ENCODE data around the gene RIMS3. TPM values are rescaled to one million over a fixed set of nuclear protein-coding genes. Genes with fewer than 3 reads are reported as not detected.

Gene RIMS3
- total RNA-seq, 1 experiment from 2014 or later: 5.7 TPM

DNA sequence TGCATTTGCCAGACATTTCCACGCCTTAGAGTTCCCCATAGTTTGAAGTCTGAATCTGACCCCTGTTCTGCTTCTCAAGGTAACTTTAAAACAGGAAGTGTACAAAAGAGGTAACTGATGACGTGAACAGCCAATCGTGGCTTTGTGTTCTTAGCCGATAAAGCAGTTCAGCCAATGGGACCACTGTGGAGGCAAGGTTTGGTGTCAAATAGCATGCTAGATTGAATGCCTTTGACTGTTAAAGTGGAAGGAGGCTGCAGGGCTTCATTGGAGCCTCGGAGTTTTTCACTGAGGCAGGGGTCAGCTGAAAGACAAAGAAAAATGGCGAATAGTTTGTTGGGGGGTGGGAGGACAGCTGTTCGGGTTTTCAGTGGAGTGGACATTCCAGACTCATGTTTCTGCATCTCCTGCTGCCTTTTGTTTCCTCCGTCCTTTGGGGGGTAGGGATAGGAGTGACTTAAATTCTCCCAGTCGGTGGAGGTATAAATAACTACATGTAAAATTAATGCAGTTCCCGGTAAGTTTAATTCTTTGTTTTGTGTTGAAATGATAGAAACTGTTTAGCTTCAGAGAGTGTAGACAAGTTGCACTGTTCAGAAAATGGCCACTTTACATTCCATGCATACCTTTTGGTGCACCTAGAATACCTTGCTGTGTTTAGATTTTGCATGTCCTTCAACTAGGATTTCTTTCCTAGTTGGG, 43.8 kb upstream of the RIMS3 start:
- H3K36me3 ChIP-seq (ENCODE audit: control insufficient read depth, insufficient read depth, low read length): no peaks in the 10 kb centered on the region; the same call in 1 of the 2 replicates
- CTCF ChIA-PET: interaction anchor here (0.8 kb wide), 1 partner anchor 27 kb away, joined by 4 read pairs; no protein-coding TSS in a partner anchor
- H3K27ac ChIP-seq (ENCODE audit: low read length): peak overlapping the region; percentile 91
- peaks cover 43% of the 10 kb centered on the region for H3K4me1 ChIP-seq (ENCODE audit: control insufficient read depth, insufficient read depth, low read length)
- in situ Hi-C loops (cut with HindIII; ENCODE audit: low pct_unique_long_range_greater_than_20kb, low sequenced_read_pairs): no loop called here
- POLR2A ChIA-PET: no interaction called here
- H3K9me3 ChIP-seq (ENCODE audit: control insufficient read depth, insufficient read depth, low read depth, low read length): no peaks in the 10 kb centered on the region
- peak; percentile 99 for ATAC-seq
- H3K4me3 ChIP-seq (ENCODE audit: low read depth in 2 of 2, low read length in 2 of 2): peak overlapping the region; percentile 63 to 74
- H3K27me3 ChIP-seq (ENCODE audit: control insufficient read depth, insufficient read depth, low read length): no peaks in the 10 kb centered on the region
- no TSS peak for BruUV-seq (replicated peaks)
- no peak for DNase-seq (ENCODE audit: low read depth, low spot score)
- TF ChIP-seq, protein P1, sequence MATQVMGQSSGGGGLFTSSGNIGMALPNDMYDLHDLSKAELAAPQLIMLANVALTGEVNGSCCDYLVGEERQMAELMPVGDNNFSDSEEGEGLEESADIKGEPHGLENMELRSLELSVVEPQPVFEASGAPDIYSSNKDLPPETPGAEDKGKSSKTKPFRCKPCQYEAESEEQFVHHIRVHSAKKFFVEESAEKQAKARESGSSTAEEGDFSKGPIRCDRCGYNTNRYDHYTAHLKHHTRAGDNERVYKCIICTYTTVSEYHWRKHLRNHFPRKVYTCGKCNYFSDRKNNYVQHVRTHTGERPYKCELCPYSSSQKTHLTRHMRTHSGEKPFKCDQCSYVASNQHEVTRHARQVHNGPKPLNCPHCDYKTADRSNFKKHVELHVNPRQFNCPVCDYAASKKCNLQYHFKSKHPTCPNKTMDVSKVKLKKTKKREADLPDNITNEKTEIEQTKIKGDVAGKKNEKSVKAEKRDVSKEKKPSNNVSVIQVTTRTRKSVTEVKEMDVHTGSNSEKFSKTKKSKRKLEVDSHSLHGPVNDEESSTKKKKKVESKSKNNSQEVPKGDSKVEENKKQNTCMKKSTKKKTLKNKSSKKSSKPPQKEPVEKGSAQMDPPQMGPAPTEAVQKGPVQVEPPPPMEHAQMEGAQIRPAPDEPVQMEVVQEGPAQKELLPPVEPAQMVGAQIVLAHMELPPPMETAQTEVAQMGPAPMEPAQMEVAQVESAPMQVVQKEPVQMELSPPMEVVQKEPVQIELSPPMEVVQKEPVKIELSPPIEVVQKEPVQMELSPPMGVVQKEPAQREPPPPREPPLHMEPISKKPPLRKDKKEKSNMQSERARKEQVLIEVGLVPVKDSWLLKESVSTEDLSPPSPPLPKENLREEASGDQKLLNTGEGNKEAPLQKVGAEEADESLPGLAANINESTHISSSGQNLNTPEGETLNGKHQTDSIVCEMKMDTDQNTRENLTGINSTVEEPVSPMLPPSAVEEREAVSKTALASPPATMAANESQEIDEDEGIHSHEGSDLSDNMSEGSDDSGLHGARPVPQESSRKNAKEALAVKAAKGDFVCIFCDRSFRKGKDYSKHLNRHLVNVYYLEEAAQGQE (IDR thresholded peaks at IDR 0.05; ENCODE audit: insufficient read depth in 1 of 2, low read depth in 2 of 2, low read length in 1 of 2): no peak
- TF ChIP-seq POLR2AphosphoS5 (IDR thresholded peaks at IDR 0.05; ENCODE audit: low read depth, low read length): 0 out of 2 replicates have a peak, but pooled peaks have one; percentile 69
- peak; percentile 43; the same call in 1 of the 2 replicates for TF ChIP-seq TCF7L2 (IDR thresholded peaks at IDR 0.05; ENCODE audit: low read depth, low read length)
- TF ChIP-seq SIN3A (IDR thresholded peaks at IDR 0.05; ENCODE audit: borderline replicate concordance, insufficient read depth, low read depth, low read length): 0 out of 2 replicates have a peak, but pooled peaks have one; percentile 27
- TF ChIP-seq, protein P2, sequence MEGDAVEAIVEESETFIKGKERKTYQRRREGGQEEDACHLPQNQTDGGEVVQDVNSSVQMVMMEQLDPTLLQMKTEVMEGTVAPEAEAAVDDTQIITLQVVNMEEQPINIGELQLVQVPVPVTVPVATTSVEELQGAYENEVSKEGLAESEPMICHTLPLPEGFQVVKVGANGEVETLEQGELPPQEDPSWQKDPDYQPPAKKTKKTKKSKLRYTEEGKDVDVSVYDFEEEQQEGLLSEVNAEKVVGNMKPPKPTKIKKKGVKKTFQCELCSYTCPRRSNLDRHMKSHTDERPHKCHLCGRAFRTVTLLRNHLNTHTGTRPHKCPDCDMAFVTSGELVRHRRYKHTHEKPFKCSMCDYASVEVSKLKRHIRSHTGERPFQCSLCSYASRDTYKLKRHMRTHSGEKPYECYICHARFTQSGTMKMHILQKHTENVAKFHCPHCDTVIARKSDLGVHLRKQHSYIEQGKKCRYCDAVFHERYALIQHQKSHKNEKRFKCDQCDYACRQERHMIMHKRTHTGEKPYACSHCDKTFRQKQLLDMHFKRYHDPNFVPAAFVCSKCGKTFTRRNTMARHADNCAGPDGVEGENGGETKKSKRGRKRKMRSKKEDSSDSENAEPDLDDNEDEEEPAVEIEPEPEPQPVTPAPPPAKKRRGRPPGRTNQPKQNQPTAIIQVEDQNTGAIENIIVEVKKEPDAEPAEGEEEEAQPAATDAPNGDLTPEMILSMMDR (IDR thresholded peaks at IDR 0.05): no peak
- intact Hi-C loops (cut with micrococcal nuclease; ENCODE audit: unreplicated experiment): no loop called here

DNA sequence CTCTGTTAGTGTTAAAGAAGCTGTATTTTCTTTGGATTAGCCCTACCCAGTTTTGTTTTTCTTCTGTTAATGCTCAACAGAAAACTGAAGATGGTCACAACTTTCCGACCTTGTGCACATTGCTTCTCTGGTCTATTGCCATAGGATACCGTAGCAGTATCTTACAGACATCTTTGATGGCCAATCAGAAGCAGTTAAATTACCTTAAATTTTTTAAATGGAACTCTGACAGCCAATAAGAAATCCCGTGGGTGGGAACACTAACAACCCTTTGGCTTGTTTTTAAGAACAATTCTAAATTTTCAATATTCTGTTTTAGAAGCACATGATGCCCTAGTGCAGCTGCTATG, 43.2 kb upstream of the RIMS3 start:
- Histone ChIP-seq H3K4me3 (ENCODE audit: low read depth in 2 of 2, low read length in 2 of 2) (peak overlapping the region; percentile 63 to 74), H3K27ac (ENCODE audit: low read length) (peak overlapping the region; percentile 91), H3K36me3 (ENCODE audit: control insufficient read depth, insufficient read depth, low read length) (no peaks in the 10 kb centered on the region; the same call in 1 of the 2 replicates), H3K9me3 (ENCODE audit: control insufficient read depth, insufficient read depth, low read depth, low read length) (no peaks in the 10 kb centered on the region), H3K4me1 (ENCODE audit: control insufficient read depth, insufficient read depth, low read length) (peaks cover 43% of the 10 kb centered on the region), H3K27me3 (ENCODE audit: control insufficient read depth, insufficient read depth, low read length) (no peaks in the 10 kb centered on the region)
- BruUV-seq (replicated peaks): no TSS peak
- intact Hi-C loops (cut with micrococcal nuclease; ENCODE audit: unreplicated experiment) (no loop called here), in situ Hi-C loops (cut with HindIII; ENCODE audit: low pct_unique_long_range_greater_than_20kb, low sequenced_read_pairs) (no loop called here)
- ATAC-seq (peak; percentile 87), DNase-seq (ENCODE audit: low read depth, low spot score) (no peak)
- TF ChIP-seq TCF7L2 (IDR thresholded peaks at IDR 0.05; ENCODE audit: low read depth, low read length) (no peak), POLR2AphosphoS5 (IDR thresholded peaks at IDR 0.05; ENCODE audit: low read depth, low read length) (no peak), SIN3A (IDR thresholded peaks at IDR 0.05; ENCODE audit: borderline replicate concordance, insufficient read depth, low read depth, low read length) (no peak)
- TF ChIP-seq, protein P2 (IDR thresholded peaks at IDR 0.05): no peak
- TF ChIP-seq, protein P1 (IDR thresholded peaks at IDR 0.05; ENCODE audit: insufficient read depth in 1 of 2, low read depth in 2 of 2, low read length in 1 of 2): no peak
- CTCF ChIA-PET: no interaction called here
- POLR2A ChIA-PET: no interaction called here
